Hepatocyte (in vitro differentiated cells): ENCODE data around the gene C1R.

Source experiments
- EZH2 ChIP-seq: fragments of 200-600 bp; sonication (generic); IDR thresholded peaks from 2 replicates; pipeline ENCODE4 v1.6.1; 2016; ENCODE audit warnings: antibody characterized with exemption, mild to moderate bottlenecking, borderline replicate concordance
- EZH2phosphoT487 ChIP-seq: fragments of 200-600 bp; sonication (generic); IDR thresholded peaks from one replicate; pipeline ENCODE4 v1.6.1; 2018; ENCODE audit warnings: antibody characterized with exemption, mild to moderate bottlenecking, low read depth, moderate library complexity; ENCODE audit not compliant: unreplicated experiment, severe bottlenecking
- TF ChIP-seq, protein P1 (sequence below): fragments of 200-600 bp; sonication (generic); IDR thresholded peaks from 2 replicates; pipeline ENCODE4 v1.5.1; 2016; ENCODE audit warnings: antibody characterized with exemption, mild to moderate bottlenecking; ENCODE audit not compliant: poor library complexity

- TF ChIP-seq, protein P1, sequence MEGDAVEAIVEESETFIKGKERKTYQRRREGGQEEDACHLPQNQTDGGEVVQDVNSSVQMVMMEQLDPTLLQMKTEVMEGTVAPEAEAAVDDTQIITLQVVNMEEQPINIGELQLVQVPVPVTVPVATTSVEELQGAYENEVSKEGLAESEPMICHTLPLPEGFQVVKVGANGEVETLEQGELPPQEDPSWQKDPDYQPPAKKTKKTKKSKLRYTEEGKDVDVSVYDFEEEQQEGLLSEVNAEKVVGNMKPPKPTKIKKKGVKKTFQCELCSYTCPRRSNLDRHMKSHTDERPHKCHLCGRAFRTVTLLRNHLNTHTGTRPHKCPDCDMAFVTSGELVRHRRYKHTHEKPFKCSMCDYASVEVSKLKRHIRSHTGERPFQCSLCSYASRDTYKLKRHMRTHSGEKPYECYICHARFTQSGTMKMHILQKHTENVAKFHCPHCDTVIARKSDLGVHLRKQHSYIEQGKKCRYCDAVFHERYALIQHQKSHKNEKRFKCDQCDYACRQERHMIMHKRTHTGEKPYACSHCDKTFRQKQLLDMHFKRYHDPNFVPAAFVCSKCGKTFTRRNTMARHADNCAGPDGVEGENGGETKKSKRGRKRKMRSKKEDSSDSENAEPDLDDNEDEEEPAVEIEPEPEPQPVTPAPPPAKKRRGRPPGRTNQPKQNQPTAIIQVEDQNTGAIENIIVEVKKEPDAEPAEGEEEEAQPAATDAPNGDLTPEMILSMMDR: no peak
- TF ChIP-seq EZH2phosphoT487 (no peak), EZH2 (no peak)
Observed at GRCh38 chr12:7072554-7072953, 19.7 kb downstream of the C1R start.
